ENCODE measurements around the gene RPS26. TPM values are rescaled to one million over a fixed set of nuclear protein-coding genes. Genes with fewer than 3 reads are reported as not detected.
"Not testable (repeated sequence)": the region's sequence is repeated elsewhere in the genome, so short reads cannot be mapped to it uniquely, and the experiment has no call there.

Gene RPS26
- 10 to 100 TPM; 47.2 to 48.3 TPM for total RNA-seq

GRCh38 chr12:56041552-56042429, at the start of gene RPS26:
Gene RPS26, plus strand, starts transcription at chr12:56041918. Its CDS starts 249 bp downstream, at chr12:56042167.
- Mint-ChIP-seq H3K9me3 (no peaks in the 10 kb centered on the region), H3K27me3 (no peaks in the 10 kb centered on the region), H3K4me1 (peaks cover 57% of the 10 kb centered on the region), H3K4me3 (peak within 1 kb of the TSS; percentile 100), H3K36me3 (ENCODE audit: low read depth) (peaks cover 38% of the 10 kb centered on the region), H3K27ac (peak within 1 kb of the TSS; percentile 99)
- ChIA-PET CTCF (interaction anchor here (1.2 to 1.6 kb wide), 2 partner anchors 9 to 44 kb away, joined by 4 read pairs; partner anchors contain the start of gene SUOX), POLR2A (no interaction called here)
- peak; percentile 97 for DNase-seq

GRCh38 chr12:55993230-55993853, 48.4 kb upstream of the RPS26 start:
- no peak overlapping the region for H3K4me3 Mint-ChIP-seq
- H3K9me3 Mint-ChIP-seq: no peaks in the 10 kb centered on the region
- peaks cover 45% of the 10 kb centered on the region for H3K36me3 Mint-ChIP-seq (ENCODE audit: low read depth)
- CTCF ChIA-PET: interaction anchor here (1.2 kb wide), 1 partner anchor 8 kb away, joined by 7 read pairs; no protein-coding TSS in a partner anchor
- POLR2A ChIA-PET: interaction anchor here (0.7 kb wide), 1 partner anchor 72 kb away, joined by 6 read pairs; no protein-coding TSS in a partner anchor
- H3K27me3 Mint-ChIP-seq: no peaks in the 10 kb centered on the region
- DNase-seq: no peak
- peaks cover 32% of the 10 kb centered on the region for H3K4me1 Mint-ChIP-seq
- no peak overlapping the region for H3K27ac Mint-ChIP-seq

GRCh38 chr12:55995366-55995765, 46.4 kb upstream of the RPS26 start:
- H3K27me3 Mint-ChIP-seq: no peaks in the 10 kb centered on the region
- DNase-seq: no peak
- H3K9me3 Mint-ChIP-seq: no peaks in the 10 kb centered on the region
- ChIA-PET CTCF (interaction anchor here (0.6 to 6.5 kb wide), 25 partner anchors 10 to 262 kb away, joined by 3 to 53 read pairs (median 4); partner anchors contain the start of genes PA2G4 and RAB5B), POLR2A (no interaction called here)
- H3K4me1 Mint-ChIP-seq: peaks cover 38% of the 10 kb centered on the region
- peaks cover 33% of the 10 kb centered on the region for H3K36me3 Mint-ChIP-seq (ENCODE audit: low read depth)
- no peak overlapping the region for H3K27ac Mint-ChIP-seq
- H3K4me3 Mint-ChIP-seq: no peak overlapping the region

- Mint-ChIP-seq H3K27ac (peak overlapping the region; percentile 38), H3K4me3 (peak overlapping the region; percentile 52), H3K9me3 (no peaks in the 10 kb centered on the region), H3K36me3 (ENCODE audit: low read depth) (peaks cover 24% of the 10 kb centered on the region), H3K27me3 (no peaks in the 10 kb centered on the region), H3K4me1 (peaks cover 38% of the 10 kb centered on the region)
- ChIA-PET POLR2A (interaction anchor here (0.5 kb wide), 1 partner anchor 263 kb away, joined by 3 read pairs; no protein-coding TSS in a partner anchor), CTCF (interaction anchor here (0.7 to 6.5 kb wide), 30 partner anchors 9 to 267 kb away, joined by 3 to 53 read pairs (median 4); partner anchors contain the start of genes PA2G4 and RAB5B)
- DNase-seq: peak; percentile 82
These were observed 45.5 kb upstream of the RPS26 start for GRCh38 chr12:55996201-55996714.

- Mint-ChIP-seq H3K9me3 (no peaks in the 10 kb centered on the region), H3K36me3 (ENCODE audit: low read depth) (peaks cover 18% of the 10 kb centered on the region), H3K4me3 (peak within 1 kb of the TSS; percentile 52), H3K4me1 (peaks cover 38% of the 10 kb centered on the region), H3K27me3 (no peaks in the 10 kb centered on the region), H3K27ac (peak within 1 kb of the TSS; percentile 38)
- POLR2A ChIA-PET: interaction anchor here (0.5 kb wide), 2 partner anchors 160 to 264 kb away, joined by 3 to 5 read pairs; no protein-coding TSS in a partner anchor
- CTCF ChIA-PET: interaction anchor here (0.7 to 6.5 kb wide), 24 partner anchors 8 to 267 kb away, joined by 3 to 53 read pairs (median 4); partner anchors contain the start of genes PA2G4, RAB5B and SMARCC2
- peak; percentile 25 for DNase-seq
These were observed 44.8 kb upstream of the RPS26 start, which contains the start of gene SUOX for GRCh38 chr12:55996715-55997534. Gene SUOX, plus strand, starts transcription at chr12:55997276. Its CDS starts 4,946 bp downstream, at chr12:56002222.

GRCh38 chr12:55997535-55997859, 44.2 kb upstream of the RPS26 start:
- POLR2A ChIA-PET: interaction anchor here (0.5 kb wide), 1 partner anchor 159 kb away, joined by 5 read pairs; no protein-coding TSS in a partner anchor
- Mint-ChIP-seq H3K27ac (peak overlapping the region; percentile 17), H3K4me3 (peak overlapping the region; percentile 52), H3K9me3 (no peaks in the 10 kb centered on the region), H3K4me1 (peaks cover 38% of the 10 kb centered on the region), H3K36me3 (ENCODE audit: low read depth) (peaks cover 14% of the 10 kb centered on the region), H3K27me3 (no peaks in the 10 kb centered on the region)
- DNase-seq: no peak
- CTCF ChIA-PET: interaction anchor here (0.7 to 6.5 kb wide), 12 partner anchors 9 to 268 kb away, joined by 3 to 53 read pairs (median 4); partner anchors contain the start of genes PA2G4, RAB5B and SMARCC2

GRCh38 chr12:55999522-55999921, 42.2 kb upstream of the RPS26 start:
- DNase-seq: not testable (repeated sequence)
- peak overlapping the region; percentile 59 for H3K27ac Mint-ChIP-seq

GRCh38 chr12:55999999-56000540, 41.6 kb upstream of the RPS26 start:
- peaks cover 30% of the 10 kb centered on the region for H3K4me1 Mint-ChIP-seq
- not testable (repeated sequence) for H3K9me3 Mint-ChIP-seq; H3K27me3 Mint-ChIP-seq; H3K36me3 Mint-ChIP-seq (ENCODE audit: low read depth); H3K4me3 Mint-ChIP-seq; DNase-seq; H3K27ac Mint-ChIP-seq
- CTCF ChIA-PET: interaction anchor here (1.0 to 6.5 kb wide), 2 partner anchors 15 to 74 kb away, joined by 3 to 53 read pairs; no protein-coding TSS in a partner anchor
- POLR2A ChIA-PET: interaction anchor here (0.7 kb wide), 1 partner anchor 261 kb away, joined by 3 read pairs; no protein-coding TSS in a partner anchor

More at GRCh38 chr12:55999522-55999921, 42.2 kb upstream of the RPS26 start:
- H3K4me3 Mint-ChIP-seq; POLR2A ChIA-PET; H3K27me3 Mint-ChIP-seq; H3K36me3 Mint-ChIP-seq (ENCODE audit: low read depth); H3K9me3 Mint-ChIP-seq: not testable (repeated sequence)
- CTCF ChIA-PET: interaction anchor here (1.6 to 6.5 kb wide), 2 partner anchors 14 to 245 kb away, joined by 4 to 53 read pairs; no protein-coding TSS in a partner anchor
- peaks cover 28% of the 10 kb centered on the region for H3K4me1 Mint-ChIP-seq

GRCh38 chr12:56001487-56002100, 40.1 kb upstream of the RPS26 start:
- Mint-ChIP-seq H3K4me1 (peaks cover 28% of the 10 kb centered on the region), H3K9me3 (no peaks in the 10 kb centered on the region), H3K27me3 (no peaks in the 10 kb centered on the region), H3K4me3 (no peak overlapping the region), H3K36me3 (ENCODE audit: low read depth) (peaks cover 2% of the 10 kb centered on the region), H3K27ac (no peak overlapping the region)
- no peak for DNase-seq
- ChIA-PET CTCF (interaction anchor here (6.5 kb wide), 1 partner anchor 16 kb away, joined by 53 read pairs; no protein-coding TSS in a partner anchor), POLR2A (no interaction called here)

GRCh38 chr12:56003376-56003775, 38.3 kb upstream of the RPS26 start:
- H3K27ac Mint-ChIP-seq; H3K4me3 Mint-ChIP-seq; DNase-seq; H3K36me3 Mint-ChIP-seq (ENCODE audit: low read depth); H3K27me3 Mint-ChIP-seq; POLR2A ChIA-PET; H3K9me3 Mint-ChIP-seq: not testable (repeated sequence)
- CTCF ChIA-PET: interaction anchor here (0.9 to 1.1 kb wide), 2 partner anchors 10 to 18 kb away, joined by 3 to 4 read pairs; no protein-coding TSS in a partner anchor
- peaks cover 28% of the 10 kb centered on the region for H3K4me1 Mint-ChIP-seq

- Mint-ChIP-seq H3K27me3 (no peaks in the 10 kb centered on the region), H3K4me3 (no peak overlapping the region), H3K36me3 (ENCODE audit: low read depth) (peaks cover 4% of the 10 kb centered on the region), H3K4me1 (peaks cover 33% of the 10 kb centered on the region), H3K9me3 (no peaks in the 10 kb centered on the region), H3K27ac (no peak overlapping the region)
- DNase-seq: no peak
- POLR2A ChIA-PET: no interaction called here
- CTCF ChIA-PET: interaction anchor here (0.6 to 1.1 kb wide), 2 partner anchors 19 to 153 kb away, joined by 3 read pairs; no protein-coding TSS in a partner anchor
These were observed 37.5 kb upstream of the RPS26 start for GRCh38 chr12:56004211-56004610.

All from activated CD4-positive, alpha-beta T cell treated with anti-CD3 and anti-CD28 coated beads, Interleukin-2, amount 10 ng/mL, durations not matched to agents 7 days and 5 days (primary cell).